Right atrium auricular region (tissue), 2 donors: Measurements from ENCODE around the gene OIP5. TPM values are rescaled to one million over a fixed set of nuclear protein-coding genes. Genes with fewer than 3 reads are reported as not detected.
A peak's percentile ranks its signal among the peaks of the same experiment; 100 is the strongest.

Experiments used
- DNase-seq: peaks from one replicate; pipeline ENCODE4 v3.0.0-alpha.2; 2019; ENCODE audit warnings: low spot score
- H3K27ac ChIP-seq, 2 donors: fragments of 200-600 bp; sonication (generic); 1 replicate in 1 of 2; 2 replicates in 1 of 2; pipeline ENCODE4 v1.5.1; 2016 to 2019
- H3K27me3 ChIP-seq, 2 donors: fragments of 200-600 bp; sonication (generic); one replicate each; pipeline versions ENCODE4 v1.5.1 to v1.6.0; 2017 to 2019
- H3K36me3 ChIP-seq: fragments of 200-600 bp; sonication (generic); one replicate; pipeline ENCODE4 v1.5.1; 2016
- H3K4me1 ChIP-seq, 2 donors: fragments of 200-600 bp; sonication (generic); one replicate each; pipeline versions ENCODE4 v1.5.1 to v1.6.0; 2017 to 2019
- H3K4me3 ChIP-seq, 2 donors: fragments of 200-600 bp; sonication (generic); 1 replicate in 1 of 2; 2 replicates in 1 of 2; pipeline ENCODE4 v1.5.1; 2017 to 2019; ENCODE audit warnings: mild to moderate bottlenecking in 1 of 2, moderate library complexity in 1 of 2
- H3K9me3 ChIP-seq, 2 donors: fragments of 200-600 bp; sonication (generic); one replicate each; pipeline ENCODE4 v1.5.1; 2019
- CTCF ChIP-seq, 2 donors: fragments of 200-600 bp; sonication (generic); IDR thresholded peaks; one replicate each; pipeline ENCODE4 v1.5.1; 2019; ENCODE audit warnings: antibody characterized with exemption in 2 of 2
- total RNA-seq, 2 donors: library from RNA; depleted of rRNA; stranded (reverse); fragments of >200 nt; gene quantifications; one replicate each; pipeline ENCODE4 v1.1.0, GENCODE V29; 2016

The OIP5 gene
- total RNA-seq, 2 donors from 2014 or later: 0.35 TPM; not detected in 1

- TF ChIP-seq CTCF (IDR thresholded peaks at IDR 0.05): no peak
- no peaks in the 10 kb centered on the region for H3K9me3 ChIP-seq
- DNase-seq: no peak
- no peaks in the 10 kb centered on the region for H3K27me3 ChIP-seq
- no peak overlapping the region for H3K4me3 ChIP-seq
- H3K27ac ChIP-seq: no peak overlapping the region
- H3K4me1 ChIP-seq: peaks cover 0 to 15% of the 10 kb centered on the region in 2 donors
- no peaks in the 10 kb centered on the region for H3K36me3 ChIP-seq
Measured at GRCh38 chr15:41336549-41336948, 4.2 kb upstream of the OIP5 start.

DNA sequence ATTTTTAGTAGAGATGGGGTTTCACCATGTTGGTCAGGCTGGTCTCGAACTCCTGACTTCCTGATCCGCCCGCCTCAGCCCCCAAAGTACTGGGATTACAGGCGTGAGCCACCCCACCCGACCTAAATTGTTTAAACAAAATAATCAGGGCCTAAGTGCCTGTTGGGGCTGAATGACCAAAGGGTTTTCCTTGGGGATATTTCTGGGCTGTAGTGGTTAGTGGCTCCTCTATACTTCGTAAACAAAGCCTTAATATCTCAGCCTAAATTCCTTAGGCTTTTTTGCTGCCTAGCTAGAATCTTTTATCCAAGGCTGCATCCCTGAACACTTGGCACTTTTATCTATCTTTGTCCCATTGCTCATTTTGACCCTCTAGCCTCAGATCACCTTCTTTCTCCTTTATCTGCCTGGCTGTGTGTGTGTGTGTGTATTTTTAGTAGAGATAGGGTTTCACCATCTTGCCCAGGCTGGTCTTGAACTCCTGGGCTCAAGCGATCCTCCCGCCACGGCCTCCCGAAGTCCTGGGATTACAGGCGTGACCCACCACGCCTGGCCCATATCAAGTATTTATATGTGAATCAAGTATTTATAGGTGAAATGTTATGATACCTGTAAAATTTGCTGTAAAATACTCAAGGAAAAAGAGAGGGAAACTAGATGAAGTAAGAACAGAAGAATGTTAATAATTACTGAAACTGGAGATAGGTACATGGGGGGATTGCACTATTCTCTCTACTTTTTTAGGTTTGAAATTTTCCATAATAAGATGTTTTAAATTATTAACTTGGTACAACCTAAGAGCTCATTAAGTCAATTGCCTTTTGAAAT is 2.1 kb upstream of the OIP5 start:
- no peak for TF ChIP-seq CTCF (IDR thresholded peaks at IDR 0.05)
- Histone ChIP-seq H3K4me3 (no peak overlapping the region), H3K4me1 (peaks cover 0 to 16% of the 10 kb centered on the region in 2 donors), H3K36me3 (no peaks in the 10 kb centered on the region), H3K9me3 (no peaks in the 10 kb centered on the region), H3K27me3 (no peaks in the 10 kb centered on the region), H3K27ac (no peak overlapping the region)
- DNase-seq: no peak

GRCh38 chr15:41333026-41333562 is 703 bp upstream of the OIP5 start:
- Histone ChIP-seq H3K4me3 (peak overlapping the region; percentile 71 to 94), H3K4me1 (peaks cover 0 to 16% of the 10 kb centered on the region in 2 donors), H3K27ac (peak overlapping the region; percentile 51 to 72), H3K36me3 (no peaks in the 10 kb centered on the region), H3K9me3 (no peaks in the 10 kb centered on the region), H3K27me3 (no peaks in the 10 kb centered on the region)
- TF ChIP-seq CTCF (IDR thresholded peaks at IDR 0.05): no peak
- DNase-seq: no peak

DNA sequence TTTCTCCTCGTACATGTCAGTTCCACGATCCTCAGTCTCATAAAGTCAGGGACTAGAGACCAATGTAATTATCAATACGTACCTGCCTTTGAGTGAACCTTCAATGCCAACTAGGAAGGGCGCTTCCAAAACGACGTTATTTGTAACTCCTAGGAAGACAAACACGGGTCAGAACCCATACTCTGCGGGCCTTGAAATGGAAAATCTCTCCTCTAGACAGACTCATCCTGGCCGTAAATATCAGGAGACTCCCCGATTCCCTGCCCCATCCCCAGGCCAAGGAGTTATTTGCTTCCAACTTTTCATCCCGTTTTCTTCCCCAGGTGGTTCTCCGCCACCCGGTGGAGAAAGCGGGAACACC is 578 bp downstream of the OIP5 start:
- no peak for DNase-seq
- Histone ChIP-seq H3K27me3 (no peaks in the 10 kb centered on the region), H3K9me3 (no peaks in the 10 kb centered on the region), H3K4me3 (peak overlapping the region; percentile 71 to 94), H3K36me3 (no peaks in the 10 kb centered on the region), H3K4me1 (peaks cover 0 to 16% of the 10 kb centered on the region in 2 donors), H3K27ac (peak overlapping the region; percentile 51 to 72)
- peak in 1 of 2 donors; percentile 66 for TF ChIP-seq CTCF (IDR thresholded peaks at IDR 0.05)

DNA sequence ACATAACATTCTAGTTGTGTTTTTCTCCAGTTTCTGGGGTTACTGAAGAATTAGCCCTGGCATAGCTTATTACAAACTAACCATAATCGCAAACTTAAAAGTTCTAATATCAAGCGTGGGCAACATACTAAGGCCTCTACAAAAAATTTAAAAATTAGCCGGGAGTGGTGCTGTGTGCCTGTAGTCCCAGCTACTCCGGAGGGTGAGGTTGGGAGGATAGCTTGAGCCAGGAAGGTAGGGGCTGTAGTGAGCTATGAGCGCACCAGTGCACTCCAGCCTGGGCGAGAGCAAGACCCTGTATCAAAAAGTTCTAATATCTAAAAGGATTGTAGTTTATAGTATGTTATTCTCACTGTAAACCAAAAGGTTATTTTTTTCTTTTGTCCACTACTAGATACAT is 1.1 kb downstream of the OIP5 start:
- Histone ChIP-seq H3K27me3 (no peaks in the 10 kb centered on the region), H3K9me3 (no peaks in the 10 kb centered on the region), H3K4me1 (peaks cover 0 to 16% of the 10 kb centered on the region in 2 donors), H3K4me3 (no peak overlapping the region), H3K36me3 (no peaks in the 10 kb centered on the region), H3K27ac (no peak overlapping the region)
- TF ChIP-seq CTCF (IDR thresholded peaks at IDR 0.05): no peak
- DNase-seq: no peak
